ENCODE data around the gene ZFYVE28.

ZFYVE28 gene

GRCh38 chr4:2302387-2303119 is 115.9 kb downstream of the ZFYVE28 start:
- TF ChIP-seq CTCF (IDR thresholded peaks at IDR 0.05; ENCODE audit: low read length, missing control alignments), result no peak

GRCh38 chr4:2301806-2302205 is 116.6 kb downstream of the ZFYVE28 start:
- no peak overlapping the region for H3K4me3 ChIP-seq (replicated peaks; ENCODE audit: low read depth, low read length)
- DNase-seq (ENCODE audit: low read depth), result peak; percentile 17
- no peak for TF ChIP-seq CTCF (IDR thresholded peaks at IDR 0.05; ENCODE audit: low read length, missing control alignments)

More at GRCh38 chr4:2302387-2303119, 115.9 kb downstream of the ZFYVE28 start:
- H3K4me3 ChIP-seq (replicated peaks; ENCODE audit: low read depth, low read length), result no peak overlapping the region
- DNase-seq (ENCODE audit: low read depth), result no peak

- TF ChIP-seq CTCF (IDR thresholded peaks at IDR 0.05; ENCODE audit: low read length, missing control alignments), result no peak
- no peak for DNase-seq (ENCODE audit: low read depth)
Observed at GRCh38 chr4:2301225-2301642, 117.2 kb downstream of the ZFYVE28 start.

GRCh38 chr4:2300431-2301224 is 117.8 kb downstream of the ZFYVE28 start:
- DNase-seq (ENCODE audit: low read depth), result no peak
- H3K4me3 ChIP-seq (replicated peaks; ENCODE audit: low read depth, low read length), result no peak overlapping the region
- TF ChIP-seq CTCF (IDR thresholded peaks at IDR 0.05; ENCODE audit: low read length, missing control alignments), result no peak

More at GRCh38 chr4:2301225-2301642, 117.2 kb downstream of the ZFYVE28 start:
- H3K4me3 ChIP-seq (replicated peaks; ENCODE audit: low read depth, low read length), result no peak overlapping the region

GRCh38 chr4:2299794-2300193 is 118.7 kb downstream of the ZFYVE28 start:
- DNase-seq (ENCODE audit: low read depth), result no peak
- no peak for TF ChIP-seq CTCF (IDR thresholded peaks at IDR 0.05; ENCODE audit: low read length, missing control alignments)
- H3K4me3 ChIP-seq (replicated peaks; ENCODE audit: low read depth, low read length), result no peak overlapping the region

GRCh38 chr4:2298532-2298991 is 119.9 kb downstream of the ZFYVE28 start:
- no peak for TF ChIP-seq CTCF (IDR thresholded peaks at IDR 0.05; ENCODE audit: low read length, missing control alignments)
- H3K4me3 ChIP-seq (replicated peaks; ENCODE audit: low read depth, low read length), result no peak overlapping the region
- DNase-seq (ENCODE audit: low read depth), result no peak
